Occipital lobe (tissue), 2 donors: Measurements from ENCODE around the gene MLH1. TPM values are rescaled to one million over a fixed set of nuclear protein-coding genes. Genes with fewer than 3 reads are reported as not detected.
A peak's percentile ranks its signal among the peaks of the same experiment; 100 is the strongest.
"Not testable (repeated sequence)": the region's sequence is repeated elsewhere in the genome, so short reads cannot be mapped to it uniquely, and the experiment has no call there.

Source experiments
- DNase-seq: peaks from one replicate; lab custom pipeline; 2025; lab: John Stamatoyannopoulos, UW
- total RNA-seq: library from RNA; depleted of rRNA; stranded (reverse); fragments of >200 nt; gene quantifications from one replicate; pipeline ENCODE4 v1.2.3, GENCODE V29; 2014

The MLH1 gene
- total RNA-seq, 1 donor from 2014 or later, result 44.5 TPM

DNA sequence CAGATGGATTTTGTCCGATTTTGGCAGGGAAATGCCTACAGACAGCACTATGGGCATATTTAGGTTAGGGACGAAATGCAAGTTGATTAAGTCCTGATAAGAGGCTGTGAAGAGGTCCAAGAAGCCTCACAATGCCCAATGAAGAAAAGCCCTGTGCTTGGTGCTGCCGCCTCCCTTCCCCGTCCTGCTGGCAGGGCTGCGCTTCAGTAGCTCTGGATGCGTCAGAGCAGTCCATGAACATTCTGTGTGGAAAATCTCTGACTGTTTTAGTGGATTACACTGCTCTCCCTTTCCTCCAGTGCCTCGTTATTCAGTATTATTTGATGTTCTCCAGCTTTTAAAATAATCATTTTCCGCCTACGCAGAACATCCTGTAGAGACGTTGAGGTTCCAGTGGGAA, 39.6 kb downstream of the MLH1 start:
- DNase-seq, result peak; percentile 19

GRCh38 chr3:37037352-37037751, 44.0 kb downstream of the MLH1 start:
- DNase-seq, result no peak

DNA sequence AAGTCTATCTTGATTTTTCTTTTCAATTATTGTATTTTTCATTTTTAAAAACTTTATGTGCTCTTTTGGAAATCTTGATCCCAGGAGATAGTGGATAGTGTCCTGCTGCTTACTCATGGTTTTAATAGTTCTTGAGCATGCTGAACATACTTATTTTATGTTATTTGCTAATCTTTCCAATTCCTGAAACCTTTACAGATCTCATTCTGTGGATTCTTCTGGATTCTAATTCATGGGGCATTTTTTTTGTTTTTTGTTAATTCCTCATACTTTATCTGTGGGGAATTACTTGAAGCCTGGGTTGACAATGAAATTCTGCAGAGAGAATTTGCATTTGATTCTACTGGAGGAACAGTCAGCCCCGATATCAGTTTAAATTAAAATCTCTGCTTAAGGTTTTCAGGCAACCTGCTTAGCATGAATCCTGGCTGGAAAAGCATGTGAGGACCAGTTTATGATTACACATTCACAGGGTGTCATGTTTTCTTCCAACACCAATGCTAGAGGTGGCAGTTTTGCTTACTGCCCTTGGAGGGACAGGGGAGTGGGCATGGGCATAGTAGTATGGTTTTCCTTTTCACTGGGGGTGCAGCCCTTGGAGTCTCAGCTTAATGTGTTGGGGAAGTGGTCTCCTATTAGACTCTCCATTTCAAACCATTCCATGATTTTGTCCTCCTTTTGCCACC, 46.0 kb downstream of the MLH1 start:
- no peak for DNase-seq

DNA sequence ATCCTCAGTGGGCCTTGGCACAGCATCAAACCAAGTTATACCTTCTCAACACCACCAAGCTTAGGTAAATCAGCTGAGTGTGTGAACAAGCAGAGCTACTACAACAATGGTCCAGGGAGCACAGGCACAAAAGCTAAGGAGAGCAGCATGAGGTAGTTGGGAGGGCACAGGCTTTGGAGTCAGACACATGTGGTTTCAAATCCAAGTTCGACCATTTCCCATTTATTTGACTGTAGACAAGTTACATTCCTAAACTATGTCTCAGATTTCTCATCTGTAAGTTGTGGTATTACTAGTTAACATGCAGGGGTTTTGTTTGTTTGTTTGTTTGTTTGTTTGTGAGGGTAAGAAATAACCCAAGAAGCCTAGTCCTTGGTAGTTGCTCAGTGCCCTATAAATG, 46.9 kb downstream of the MLH1 start:
- no peak for DNase-seq

- DNase-seq, result no peak
Measured at GRCh38 chr3:37041546-37042195, 48.4 kb downstream of the MLH1 start.

- DNase-seq, result not testable (repeated sequence)
Measured at GRCh38 chr3:37042712-37043111, 49.4 kb downstream of the MLH1 start.

- DNase-seq, result no peak
Measured at GRCh38 chr3:37050282-37050681, 57.0 kb downstream of the MLH1 start.

DNA sequence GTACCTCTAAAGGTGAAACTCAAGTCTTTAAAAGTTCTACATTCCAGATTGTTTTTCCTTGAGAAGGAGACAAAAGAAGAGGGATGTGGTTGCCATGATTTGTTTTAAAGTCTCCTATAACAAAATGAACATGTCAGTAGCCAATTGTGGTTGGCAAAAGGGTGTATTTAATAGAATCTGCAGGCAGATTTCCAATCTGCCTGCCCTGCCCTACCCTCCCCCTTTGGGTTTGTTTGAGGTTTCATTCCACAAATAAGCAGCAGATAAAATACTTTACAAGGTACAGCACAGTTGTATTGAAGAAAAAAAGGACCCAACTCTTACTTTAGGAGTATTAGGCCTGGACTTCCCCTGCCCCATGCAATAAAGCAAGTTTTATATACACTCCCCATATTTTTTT, 59.5 kb downstream of the MLH1 start:
- no peak for DNase-seq

- no peak for DNase-seq
Measured at GRCh38 chr3:37053337-37053736, 60.0 kb downstream of the MLH1 start.

DNA sequence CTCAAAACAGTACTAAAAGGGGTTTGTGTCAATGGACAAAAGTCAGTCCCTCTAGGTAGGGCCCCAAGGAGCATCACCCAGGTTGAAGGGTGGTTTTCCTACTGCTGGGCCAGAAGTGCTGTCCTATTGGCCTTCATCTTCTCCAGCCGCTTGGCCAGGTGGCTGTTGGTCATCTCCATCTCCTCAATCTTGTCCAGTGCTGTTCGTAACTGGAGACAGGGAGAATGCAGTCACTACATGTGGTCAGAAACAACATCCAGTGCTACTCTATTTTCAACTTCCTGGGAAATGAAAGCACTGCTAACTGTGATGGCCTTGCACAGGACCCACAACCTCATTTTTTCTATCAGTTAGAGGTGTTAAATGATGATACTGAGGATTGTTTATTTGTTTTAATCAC, 60.4 kb downstream of the MLH1 start:
- DNase-seq, result no peak

GRCh38 chr3:37054370-37054769, 61.1 kb downstream of the MLH1 start:
- DNase-seq, result no peak

DNA sequence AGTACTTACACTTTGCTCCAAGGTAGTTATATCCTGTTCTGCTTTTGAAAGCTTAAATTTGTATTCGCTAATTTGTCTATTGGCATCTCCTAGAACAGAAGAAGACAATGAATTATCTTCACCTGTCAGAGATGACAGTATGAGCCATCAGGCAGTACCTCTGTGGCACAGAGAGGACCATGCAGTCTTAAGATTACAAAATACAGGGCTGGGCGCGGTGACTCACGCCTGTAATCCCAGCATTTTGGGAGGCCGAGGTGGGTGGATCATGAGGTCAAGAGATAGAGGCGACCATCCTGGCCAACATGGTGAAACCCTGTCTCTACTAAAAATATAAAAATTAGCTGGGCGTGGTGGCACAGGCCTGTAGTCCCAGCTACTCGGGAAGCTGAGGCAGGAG, 61.8 kb downstream of the MLH1 start:
- not testable (repeated sequence) for DNase-seq

DNA sequence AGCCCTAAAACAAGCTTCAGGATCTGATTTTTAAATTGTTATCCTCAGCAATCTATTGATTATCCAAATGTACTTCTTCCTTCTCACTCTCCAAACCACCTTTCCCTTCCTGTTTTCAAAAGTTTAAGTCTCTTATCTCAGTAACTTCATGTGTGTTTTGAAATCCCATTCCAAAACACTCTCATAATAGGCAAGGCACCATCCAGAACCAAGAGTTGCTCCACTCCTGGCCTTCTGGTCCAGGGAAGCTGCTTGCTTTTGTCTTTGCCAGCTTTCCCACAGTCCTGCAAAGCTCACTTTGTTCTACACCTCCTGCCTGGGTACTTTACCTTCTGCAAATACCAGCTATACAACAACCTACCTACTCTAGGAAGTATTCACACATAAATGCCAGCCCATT, 63.5 kb downstream of the MLH1 start:
- no peak for DNase-seq

DNA sequence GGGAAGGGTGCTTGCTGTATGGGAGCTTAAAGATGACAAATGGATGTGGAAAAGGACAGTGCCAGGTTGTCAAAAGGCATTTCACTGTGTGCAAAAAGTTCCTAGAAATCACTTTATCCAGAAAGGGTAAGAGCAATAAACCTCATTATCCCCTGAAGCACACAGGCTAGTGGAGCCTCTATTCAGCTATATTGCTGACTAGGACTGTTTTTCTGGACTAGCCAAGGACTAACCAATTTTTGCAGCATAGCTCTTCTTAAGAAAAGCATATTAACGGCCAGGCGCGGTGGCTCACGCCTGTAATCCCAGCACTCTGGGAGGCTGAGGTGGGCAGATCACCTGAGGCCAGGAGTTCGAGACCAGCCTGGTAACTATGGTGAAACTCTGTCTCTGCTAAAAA, 64.8 kb downstream of the MLH1 start:
- DNase-seq, result no peak

GRCh38 chr3:37064747-37065146, 71.4 kb downstream of the MLH1 start:
- DNase-seq, result no peak

DNA sequence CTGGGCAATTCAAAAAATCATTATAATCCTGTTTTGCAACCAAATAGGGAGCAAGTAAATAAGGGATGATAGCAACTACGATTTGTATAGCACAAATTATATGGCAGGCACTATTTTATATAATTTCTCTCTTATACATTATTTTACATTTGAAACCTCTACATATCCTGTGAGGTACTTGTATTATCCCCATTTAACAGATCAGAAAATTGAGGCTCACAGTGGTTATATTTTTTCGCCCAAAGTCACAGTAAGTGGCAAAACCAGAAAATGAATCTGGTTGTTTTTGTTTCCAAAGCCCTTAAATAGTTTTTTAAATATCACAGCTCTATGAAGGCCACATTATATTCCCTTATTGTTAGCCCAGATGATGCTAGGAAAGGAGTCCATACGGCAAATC, 74.3 kb downstream of the MLH1 start:
- no peak for DNase-seq

DNA sequence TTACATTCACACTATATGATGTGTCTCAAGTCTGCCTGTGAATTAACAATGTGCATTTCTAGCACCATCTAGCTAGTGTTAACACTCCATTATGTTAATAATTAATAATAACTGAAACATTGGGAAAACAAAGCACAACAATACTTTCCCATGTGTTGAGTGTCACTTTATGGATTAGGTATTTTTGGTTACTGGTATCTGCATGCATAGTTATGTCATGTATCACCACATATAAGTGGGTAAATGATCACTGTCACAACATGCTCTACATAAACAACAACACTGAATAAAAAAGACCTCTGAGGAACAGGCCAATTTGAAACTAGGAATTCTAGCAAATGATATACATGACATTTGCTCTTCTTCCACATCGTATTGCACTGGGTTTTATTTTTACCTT, 74.7 kb downstream of the MLH1 start:
- DNase-seq, result no peak

- DNase-seq, result no peak
Measured at GRCh38 chr3:37071921-37072320, 78.6 kb downstream of the MLH1 start.

- DNase-seq, result no peak
Measured at GRCh38 chr3:37072892-37073291, 79.6 kb downstream of the MLH1 start.

DNA sequence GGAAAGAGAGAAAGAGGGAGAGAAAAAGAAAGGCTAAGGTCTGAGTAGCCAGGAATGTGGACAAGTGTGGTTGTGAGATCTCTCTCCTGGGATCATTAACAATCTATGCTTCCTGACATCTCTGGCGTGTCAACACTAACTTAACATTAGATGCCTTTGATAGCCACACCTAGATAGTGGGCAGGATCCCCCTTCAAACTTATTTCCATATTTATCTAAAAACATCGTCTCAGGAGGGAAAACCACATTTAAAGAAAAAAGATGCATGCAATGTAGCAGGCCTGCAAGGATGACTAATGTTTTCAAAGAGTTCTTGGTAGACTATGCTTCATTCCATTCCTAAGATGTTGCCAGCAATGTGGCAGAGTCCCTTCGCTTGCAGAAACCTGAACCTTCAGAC, 80.9 kb downstream of the MLH1 start:
- DNase-seq, result no peak

- no peak for DNase-seq
Measured at GRCh38 chr3:37075955-37076354, 82.6 kb downstream of the MLH1 start.

DNA sequence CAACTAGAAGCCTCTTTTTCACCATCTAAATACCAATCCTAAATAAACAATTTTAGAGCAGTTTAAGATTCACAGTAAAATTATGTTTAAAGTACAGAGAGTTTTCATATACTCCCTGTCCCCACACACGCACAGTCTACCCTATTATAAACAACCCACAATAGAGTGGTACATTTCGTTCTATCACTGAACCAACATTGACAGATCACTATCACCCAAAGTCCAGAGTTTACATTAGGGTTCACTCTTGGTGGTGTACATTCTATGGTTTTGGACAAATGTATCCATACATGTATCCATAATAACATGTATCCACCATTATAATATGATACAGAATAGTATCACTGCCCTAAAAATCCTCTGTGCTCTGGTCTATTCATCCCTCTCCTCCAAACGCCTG, 89.0 kb downstream of the MLH1 start:
- no peak for DNase-seq

GRCh38 chr3:37086918-37087317, 93.6 kb downstream of the MLH1 start:
- DNase-seq, result no peak

DNA sequence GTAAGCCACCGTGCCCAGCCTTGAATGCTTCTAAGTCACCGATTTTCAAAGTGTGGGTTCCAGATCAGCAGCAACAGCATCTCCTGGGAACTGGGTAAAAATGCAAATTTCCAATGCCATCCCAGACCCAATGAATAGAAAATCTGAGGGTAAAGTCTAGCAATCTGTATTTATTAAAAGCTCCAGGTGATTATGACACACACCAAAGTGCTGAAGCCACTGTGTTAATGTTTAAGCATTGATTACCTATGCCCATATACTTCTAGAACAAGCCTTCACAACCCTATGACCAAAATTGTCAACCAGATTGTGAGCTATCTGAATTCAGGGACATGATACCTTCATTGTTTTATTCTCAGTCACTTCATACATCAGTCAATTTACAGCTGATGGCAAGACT, 94.6 kb downstream of the MLH1 start:
- DNase-seq, result no peak
